NCI-H82 (cell line): ENCODE measurements around the gene TPM4.
A peak's percentile ranks its signal among the peaks of the same experiment; 100 is the strongest.

Experiments
- DNase-seq: peaks from one replicate; lab custom pipeline; 2025; lab: John Stamatoyannopoulos, UW

Gene TPM4

GRCh38 chr19:16041991-16042386, 34.3 kb upstream of the TPM4 start:
- no peak for DNase-seq

- DNase-seq: no peak
These were observed 33.7 kb upstream of the TPM4 start for GRCh38 chr19:16042533-16043085.

- no peak for DNase-seq
These were observed 33.0 kb upstream of the TPM4 start for GRCh38 chr19:16043156-16043757.

DNA sequence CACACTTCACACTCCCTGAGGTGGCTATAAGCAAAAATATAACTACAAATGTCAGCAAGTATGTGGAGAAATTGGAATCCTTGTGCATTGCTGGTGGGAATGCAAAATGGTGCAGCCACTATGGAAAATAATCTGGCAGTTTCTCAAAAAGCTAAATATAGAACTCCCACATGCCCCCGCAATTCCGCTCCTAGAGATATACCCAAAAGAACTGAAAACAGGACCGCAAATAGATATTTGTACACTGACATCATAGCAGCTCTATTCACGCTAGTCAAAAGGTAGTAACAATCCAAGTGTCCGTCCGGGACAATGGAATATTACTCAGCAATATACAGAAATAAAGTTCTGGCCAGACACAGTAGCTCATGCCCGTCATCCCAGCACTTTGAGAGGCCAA, 31.5 kb upstream of the TPM4 start:
- no peak for DNase-seq

- DNase-seq: no peak
These were observed 31.1 kb upstream of the TPM4 start for GRCh38 chr19:16045171-16045570.

GRCh38 chr19:16045893-16046292, 30.4 kb upstream of the TPM4 start:
- DNase-seq: no peak

- no peak for DNase-seq
These were observed 27.7 kb upstream of the TPM4 start for GRCh38 chr19:16048583-16048982.

- peak; percentile 68 for DNase-seq
These were observed 24.9 kb upstream of the TPM4 start for GRCh38 chr19:16051254-16052025.

GRCh38 chr19:16052353-16052752, 23.9 kb upstream of the TPM4 start:
- no peak for DNase-seq

GRCh38 chr19:16057062-16057461, 19.2 kb upstream of the TPM4 start:
- DNase-seq: no peak

DNA sequence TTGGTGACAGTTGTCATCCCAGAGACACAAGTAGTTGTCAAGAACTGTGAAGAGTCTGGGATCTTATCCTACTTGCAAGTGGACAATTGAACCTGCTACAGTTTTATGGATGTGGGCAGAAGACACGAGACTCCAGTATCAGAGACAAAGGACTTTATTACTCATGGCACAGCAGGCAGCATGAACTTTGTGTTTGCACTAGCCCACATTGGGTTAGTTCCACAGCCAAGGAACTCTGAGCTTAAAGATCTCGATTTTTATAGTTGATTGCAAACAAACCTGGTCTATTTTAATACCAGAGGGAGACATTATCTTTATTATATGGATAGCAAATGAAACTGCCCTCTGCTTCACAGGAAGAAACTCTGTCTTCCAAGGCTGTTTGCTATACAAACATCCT, 16.0 kb upstream of the TPM4 start:
- no peak for DNase-seq

GRCh38 chr19:16061943-16062342, 14.4 kb upstream of the TPM4 start:
- DNase-seq: no peak

DNA sequence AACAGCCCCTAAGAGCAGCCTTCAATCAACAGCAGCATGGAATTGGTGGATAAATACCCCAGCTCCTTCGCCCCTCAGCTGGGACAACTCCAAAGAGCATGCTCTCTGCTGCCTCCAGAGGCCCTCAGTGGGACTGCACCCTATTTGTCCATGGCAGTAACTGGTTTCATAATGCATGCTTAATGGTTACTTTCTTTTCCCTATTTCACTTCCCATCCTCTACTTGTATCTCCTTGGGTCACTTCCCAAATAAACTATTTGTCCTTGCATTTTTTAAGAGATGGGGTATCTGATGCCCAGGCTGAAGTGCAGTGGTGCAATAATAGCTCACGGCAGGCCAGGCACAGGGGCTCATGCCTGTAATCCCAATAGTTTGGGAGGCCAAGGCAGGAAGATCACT, 13.5 kb upstream of the TPM4 start:
- peak; percentile 76 for DNase-seq

DNA sequence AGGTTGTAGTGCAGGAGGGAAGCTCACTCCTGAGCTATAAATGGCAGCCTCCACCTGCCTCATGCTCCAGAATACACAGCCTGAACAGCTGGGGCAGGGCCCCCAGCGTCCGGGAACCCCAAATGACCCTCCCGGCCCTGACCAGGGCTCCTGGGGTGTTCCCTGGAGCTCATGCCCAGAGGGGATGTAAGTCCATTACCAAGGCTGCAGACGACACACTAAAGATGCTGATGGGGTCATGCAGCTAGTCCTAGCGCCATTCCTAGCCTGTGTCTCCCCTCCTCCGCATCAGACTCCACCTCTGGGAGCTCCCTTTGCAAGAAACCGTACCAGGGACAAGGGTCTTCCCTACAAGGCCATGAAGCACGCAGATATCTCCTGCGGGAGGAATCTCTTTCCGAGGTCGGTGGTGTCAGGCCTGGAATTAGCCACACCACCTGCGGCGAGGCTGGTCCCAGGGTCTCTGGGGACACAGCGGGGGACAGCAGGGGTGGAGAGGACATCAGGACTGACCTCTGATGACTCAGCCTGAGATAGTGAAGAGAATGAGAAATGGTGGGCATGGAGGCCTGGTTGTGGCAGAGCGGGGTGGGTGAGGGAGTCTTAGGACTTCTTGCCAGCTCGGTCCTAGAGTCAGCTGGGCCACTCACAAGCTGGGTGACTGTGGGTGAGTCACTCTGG, 11.9 kb upstream of the TPM4 start:
- DNase-seq: no peak

- peak; percentile 77 for DNase-seq
These were observed 9.6 kb upstream of the TPM4 start for GRCh38 chr19:16066611-16067104.

- no peak for DNase-seq
These were observed 8.9 kb upstream of the TPM4 start for GRCh38 chr19:16067205-16067938.

DNA sequence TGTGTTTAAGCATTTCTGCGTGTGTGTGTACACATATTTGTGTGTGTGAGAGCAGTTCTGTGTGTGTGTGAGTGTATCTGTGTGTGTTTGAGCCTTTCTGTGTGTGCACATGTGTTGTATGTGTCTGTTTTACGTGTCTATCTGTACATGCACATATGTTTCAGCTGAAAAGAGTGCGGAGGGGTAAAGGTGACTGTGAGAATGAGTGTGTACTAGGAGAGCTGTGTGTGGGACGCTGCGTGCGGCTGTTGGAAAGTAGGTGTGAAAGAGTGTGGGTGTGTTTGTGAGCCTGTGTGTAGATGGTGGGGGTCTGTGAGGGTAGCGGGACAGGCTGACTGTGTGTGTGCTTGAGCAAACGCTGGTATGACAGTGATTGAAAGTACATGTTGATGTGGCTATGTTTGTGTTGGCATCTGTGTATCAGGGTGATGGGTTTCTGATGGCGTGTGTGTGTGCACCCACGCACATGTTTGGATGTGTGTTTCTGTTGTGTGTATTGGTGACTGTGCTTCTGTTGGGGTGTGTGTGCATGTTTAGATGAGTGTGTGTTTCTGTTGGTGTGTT, 7.5 kb upstream of the TPM4 start:
- DNase-seq: no peak

GRCh38 chr19:16069813-16070365, 6.4 kb upstream of the TPM4 start:
- no peak for DNase-seq

DNA sequence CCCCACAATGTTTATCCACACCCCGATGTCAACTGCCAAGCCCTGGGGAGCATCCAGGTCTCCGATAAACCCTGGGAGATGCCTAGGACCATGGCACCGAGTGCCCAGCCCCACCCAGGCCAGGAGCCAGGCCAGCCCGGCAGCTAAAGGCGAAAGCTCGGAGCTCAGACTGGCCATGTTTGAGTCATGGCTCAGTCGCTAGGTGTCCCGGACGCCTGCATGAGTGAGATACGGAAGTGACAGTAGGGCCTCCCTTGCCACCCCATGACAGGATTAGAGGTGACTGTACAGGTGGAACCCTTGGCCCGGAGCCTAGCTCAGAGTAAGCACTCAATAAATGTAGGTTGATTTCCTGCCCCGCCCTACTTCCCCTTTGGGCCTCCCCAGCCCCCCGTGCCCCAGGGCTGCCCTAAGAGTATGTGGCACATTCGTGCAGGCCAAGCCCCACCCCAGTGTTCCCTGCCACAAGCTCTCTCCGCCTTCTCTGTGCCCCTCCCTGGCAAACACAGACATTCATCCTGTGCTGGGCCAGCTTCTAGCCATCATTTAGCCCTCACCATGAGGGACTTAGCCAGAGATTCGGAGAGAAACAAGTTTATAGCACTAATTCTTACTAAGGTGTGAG, 5.8 kb upstream of the TPM4 start:
- DNase-seq: no peak

DNA sequence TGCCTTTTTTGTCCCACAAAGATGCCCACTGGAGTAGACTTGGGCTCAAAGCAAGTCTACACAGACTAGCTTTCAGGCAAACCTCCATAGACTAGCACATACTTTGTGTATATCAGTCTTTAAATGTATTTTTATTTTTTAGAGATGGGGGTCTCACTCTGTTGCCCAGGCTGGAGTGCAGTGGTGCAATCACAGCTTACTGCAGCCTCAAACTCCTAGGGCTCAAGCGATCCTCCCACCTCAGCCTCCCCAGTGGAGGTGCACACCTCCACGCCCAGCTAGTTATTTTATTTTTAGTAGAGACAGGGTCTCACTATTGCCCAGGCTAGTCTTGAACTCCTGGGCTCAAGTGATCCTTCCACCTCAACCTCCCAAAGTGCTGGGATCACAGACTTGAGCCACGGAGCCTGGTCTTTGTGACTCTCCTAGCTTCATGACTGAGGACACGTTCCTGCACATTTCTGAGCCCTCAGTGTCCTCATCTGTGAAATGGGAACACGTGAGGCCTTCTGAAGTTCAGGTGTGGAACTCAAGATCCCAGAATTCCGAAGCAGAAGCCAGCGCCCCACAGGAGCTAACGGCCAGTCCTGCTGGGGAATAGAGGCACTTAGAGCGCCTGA, 5.1 kb upstream of the TPM4 start:
- DNase-seq: no peak

- DNase-seq: no peak
These were observed 2.8 kb upstream of the TPM4 start for GRCh38 chr19:16073481-16073880.
